GM19035 (cell line): Measurements from ENCODE around the gene RPS24.
"Not testable (repeated sequence)": the region's sequence is repeated elsewhere in the genome, so short reads cannot be mapped to it uniquely, and the experiment has no call there.

ENCODE experiments used
- ATAC-seq: cut with Tn5 transposase; IDR thresholded peaks from one replicate; pipeline ENCODE4 v1.9.1; 2021; ENCODE audit not compliant: unreplicated experiment

Gene RPS24

DNA sequence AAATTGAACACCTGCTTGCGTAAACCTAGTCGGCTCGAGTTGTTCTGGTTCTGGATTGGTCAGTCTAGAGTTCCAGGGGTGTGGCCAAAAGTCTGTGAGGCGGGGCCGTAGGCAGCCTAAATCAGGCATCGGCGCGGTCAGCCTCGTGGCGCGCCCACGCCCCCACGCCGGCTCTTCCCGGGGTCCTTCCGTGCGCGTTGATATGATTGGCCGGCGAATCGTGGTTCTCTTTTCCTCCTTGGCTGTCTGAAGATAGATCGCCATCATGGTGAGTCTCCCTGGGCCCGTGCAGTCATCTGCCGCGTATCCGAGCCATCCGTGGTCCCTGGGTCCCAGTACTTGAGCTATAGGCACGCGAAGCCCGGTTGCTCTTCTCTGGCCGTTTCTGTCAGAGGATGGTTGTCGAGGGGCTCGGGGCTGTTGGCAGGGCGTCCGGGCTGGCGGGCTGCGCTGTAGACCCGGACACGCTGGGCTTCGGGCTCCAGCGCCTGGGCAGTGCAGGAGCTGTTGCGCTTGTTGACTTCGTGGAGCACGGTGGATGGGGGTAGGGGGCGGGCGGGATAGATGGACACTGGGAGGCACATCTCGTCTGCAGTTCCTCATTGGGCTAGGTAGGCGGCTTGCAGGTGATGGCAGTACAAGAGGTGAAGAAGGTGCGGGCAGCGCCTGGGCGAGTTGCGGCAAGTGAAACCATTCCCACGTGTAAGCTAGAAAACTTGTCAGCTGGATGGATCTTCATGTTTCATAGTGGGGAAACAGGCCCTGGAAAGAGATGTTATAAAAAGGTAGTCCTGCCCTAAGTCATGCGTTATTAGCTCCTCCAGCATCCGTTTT lies at the start of gene RPS24:
RPS24 (plus strand) TSS at position 227 of the 834 bp plus-strand sequence; CDS start at position 266, 39 bp downstream.
- ATAC-seq = peak; percentile 83

DNA sequence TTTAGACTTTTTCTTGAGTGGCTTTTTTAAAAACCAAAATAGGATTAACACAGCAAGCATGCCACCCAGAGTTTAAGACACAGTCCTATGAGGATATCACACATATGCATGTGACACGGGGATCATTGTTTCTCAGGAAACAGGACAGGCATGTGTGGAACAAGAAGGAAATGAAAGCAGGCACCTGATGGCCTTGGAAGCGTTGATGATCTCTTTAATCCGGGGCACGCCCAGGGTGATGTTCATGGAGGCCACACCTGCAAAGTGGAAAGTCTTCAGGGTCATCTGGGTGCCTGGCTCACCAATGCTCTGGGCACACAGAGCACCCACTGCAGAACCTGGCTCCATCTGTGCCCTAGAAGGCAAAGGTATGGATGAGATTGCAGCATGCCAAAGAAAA lies 48.7 kb upstream of the RPS24 start:
- ATAC-seq = no peak

DNA sequence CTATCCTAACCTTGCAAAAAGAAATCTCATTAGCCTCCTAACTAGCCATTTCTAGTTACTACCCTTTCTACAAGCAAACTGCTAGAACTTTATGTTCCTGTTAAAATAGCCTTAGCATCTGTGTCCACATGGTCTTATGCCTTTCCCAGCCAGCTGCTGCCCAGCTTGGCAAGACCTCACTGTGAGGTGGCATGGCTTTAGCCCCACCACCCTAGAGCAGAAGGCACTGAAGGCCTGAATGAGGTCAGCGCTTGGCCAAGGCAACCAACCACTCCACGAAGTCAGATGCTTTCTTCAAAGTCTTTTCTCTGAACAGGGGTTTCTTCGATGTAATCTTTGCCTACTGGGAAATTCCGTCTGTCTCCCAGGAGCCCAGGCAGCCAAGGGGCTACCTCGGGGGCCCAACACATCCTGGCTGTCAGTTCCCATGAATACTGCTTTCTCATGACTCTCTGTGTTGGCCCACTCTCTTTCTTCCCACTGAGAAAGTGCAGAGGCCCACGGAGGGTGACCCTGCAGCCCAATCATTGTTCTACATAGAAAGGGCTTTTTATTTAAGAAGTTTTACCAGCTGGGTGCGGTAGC lies 45.9 kb upstream of the RPS24 start:
- no peak for ATAC-seq

DNA sequence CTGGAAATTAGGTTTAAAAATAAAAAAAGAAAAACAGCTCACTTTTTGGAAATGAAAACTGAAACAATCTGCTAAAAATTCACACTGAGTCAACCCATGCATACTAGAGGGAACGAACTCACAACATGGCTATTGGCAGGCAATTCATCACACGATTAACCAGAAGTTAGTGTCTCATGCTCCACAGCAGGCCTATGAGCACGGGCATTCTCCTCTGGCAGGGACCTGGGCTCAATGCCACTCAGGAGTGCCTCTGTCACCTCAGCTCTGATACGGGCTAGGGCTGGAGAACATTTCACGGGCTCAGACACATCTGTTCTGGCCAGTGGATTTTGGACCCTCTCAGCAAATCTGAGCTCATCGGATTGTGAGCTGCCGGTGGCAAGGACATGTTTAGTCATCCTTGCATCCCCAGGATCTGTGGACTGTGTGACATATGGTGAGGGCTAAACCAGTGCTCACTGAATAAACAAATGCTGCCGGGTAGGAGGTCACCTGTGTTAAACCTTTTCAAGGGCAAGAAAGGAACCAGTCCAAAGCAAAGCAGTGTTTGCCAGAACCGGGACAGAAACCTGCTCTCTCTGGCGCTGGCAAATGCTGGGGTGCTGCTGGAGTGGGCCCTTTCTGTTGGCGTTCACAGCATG lies 44.5 kb upstream of the RPS24 start:
- no peak for ATAC-seq

DNA sequence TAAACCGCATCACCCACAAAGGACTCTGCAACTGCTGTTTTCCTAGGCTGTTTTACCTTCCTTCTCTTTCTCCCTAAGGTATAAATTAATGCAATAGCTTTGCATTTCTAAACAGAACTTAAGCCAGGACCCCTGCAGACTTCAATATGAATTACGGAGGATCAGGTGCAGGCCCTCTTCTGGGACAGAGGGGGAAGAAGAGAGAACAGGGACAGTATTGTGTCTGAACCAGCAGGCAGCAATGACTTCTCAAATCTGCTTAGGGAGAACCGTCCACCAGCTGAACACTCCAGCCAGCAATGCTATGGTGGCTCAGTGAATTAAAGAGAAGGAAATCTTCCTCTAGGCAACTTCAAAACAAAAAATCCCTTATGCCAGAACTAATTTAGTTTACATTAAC lies 40.0 kb upstream of the RPS24 start:
- no peak for ATAC-seq

DNA sequence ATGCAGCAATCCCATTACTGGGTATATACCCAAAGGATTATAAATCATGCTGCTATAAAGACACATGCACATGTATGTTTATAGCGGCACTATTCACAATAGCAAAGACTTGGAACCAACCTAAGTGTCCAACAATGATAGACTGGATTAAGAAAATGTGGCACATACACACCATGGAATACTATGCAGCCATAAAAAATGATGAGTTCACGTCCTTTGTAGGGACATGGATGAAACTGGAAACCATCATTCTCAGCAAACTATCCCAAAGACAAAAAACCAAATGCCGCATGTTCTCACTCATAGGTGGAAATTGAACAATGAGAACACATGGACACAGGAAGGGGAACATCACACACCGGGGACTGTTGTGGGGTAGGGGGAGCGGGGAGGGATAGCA lies 34.9 kb upstream of the RPS24 start:
- not testable (repeated sequence) for ATAC-seq

- no peak for ATAC-seq
Measured at GRCh38 chr10:78000206-78000605, 33.5 kb upstream of the RPS24 start.

DNA sequence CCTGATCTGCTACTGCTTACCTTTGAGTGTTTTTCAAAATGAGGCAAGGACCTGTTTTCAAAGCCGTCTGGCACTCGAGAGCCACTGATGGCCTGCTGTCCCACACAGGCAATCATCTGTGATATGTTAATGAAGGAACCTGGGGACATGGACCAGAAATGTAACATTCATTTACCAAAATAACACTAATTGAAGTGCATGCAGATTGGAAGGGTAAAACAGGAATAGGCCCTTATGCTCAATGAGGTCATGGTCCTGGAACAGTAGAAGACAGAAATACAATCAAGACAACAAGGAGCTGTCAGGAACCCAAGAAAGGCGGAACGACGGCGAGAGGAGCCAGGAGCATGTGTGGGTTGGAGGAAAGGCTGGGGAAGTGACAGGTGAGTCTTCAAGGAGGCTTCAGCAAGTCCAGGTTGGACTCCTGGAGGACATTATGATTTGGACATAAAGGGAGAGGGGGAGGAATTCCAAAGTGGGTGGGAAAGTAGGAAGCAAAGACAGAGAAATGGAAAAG lies 32.6 kb upstream of the RPS24 start:
- no peak for ATAC-seq

GRCh38 chr10:78002541-78003288 lies 30.9 kb upstream of the RPS24 start:
- ATAC-seq = no peak

DNA sequence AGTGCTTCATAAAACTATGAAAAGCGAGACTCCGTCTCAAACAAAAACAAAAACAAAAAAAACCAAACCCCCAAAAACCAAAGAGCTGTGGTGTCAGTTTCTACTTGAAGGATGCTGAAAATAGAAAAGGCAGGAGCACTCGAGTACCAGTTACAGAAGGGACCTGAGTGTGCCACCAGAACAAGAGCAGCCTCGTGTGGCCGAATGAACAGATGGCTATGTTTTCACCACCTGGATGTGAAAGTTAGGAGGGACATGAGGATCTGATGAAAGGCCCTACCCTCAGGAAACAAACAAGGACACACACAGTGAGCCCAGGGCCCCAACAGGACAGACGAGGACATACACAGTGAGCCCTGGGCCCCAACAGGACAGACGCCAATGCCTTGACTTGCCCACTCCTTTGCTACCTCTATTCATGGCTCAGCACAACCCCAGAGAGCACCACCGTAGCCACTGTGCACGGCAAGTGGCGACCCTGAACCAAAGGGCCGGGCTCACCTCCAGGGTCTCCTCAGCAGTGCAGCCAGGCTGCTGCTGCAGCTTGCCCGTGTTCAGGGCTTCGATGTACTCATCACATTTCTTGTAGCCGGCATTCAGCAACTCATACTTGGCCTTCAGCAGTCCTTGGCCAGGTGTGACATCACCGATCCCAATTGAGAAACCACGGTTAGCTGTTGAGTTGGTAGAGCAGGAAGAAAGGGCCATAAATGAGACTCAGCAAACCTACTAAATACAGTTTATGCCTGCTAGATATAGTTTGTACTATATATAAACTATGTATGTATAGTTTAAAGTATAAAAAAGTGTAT lies 29.2 kb upstream of the RPS24 start:
- ATAC-seq = no peak

GRCh38 chr10:78007172-78007571 lies 26.5 kb upstream of the RPS24 start:
- no peak for ATAC-seq

DNA sequence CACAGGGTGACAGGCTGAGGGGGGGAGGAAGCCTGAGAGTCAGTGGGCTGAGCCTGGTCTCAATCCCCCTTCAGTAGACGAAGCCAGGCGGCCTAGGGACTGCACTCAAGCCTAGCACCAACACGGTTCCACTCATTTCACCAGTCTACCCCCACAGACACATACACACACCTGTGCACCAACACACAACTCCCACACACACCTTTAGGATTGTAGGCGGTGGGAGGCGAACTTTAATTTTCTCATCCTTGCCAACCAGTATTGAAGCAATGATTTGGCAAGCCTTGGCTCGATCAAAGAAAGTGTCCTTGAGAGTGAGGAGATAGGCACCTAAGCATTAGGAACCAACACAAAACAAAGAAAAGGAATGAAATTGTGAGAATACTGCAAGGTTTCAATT lies 24.0 kb upstream of the RPS24 start:
- ATAC-seq = no peak

GRCh38 chr10:78010278-78010677 lies 23.4 kb upstream of the RPS24 start:
- no peak for ATAC-seq

DNA sequence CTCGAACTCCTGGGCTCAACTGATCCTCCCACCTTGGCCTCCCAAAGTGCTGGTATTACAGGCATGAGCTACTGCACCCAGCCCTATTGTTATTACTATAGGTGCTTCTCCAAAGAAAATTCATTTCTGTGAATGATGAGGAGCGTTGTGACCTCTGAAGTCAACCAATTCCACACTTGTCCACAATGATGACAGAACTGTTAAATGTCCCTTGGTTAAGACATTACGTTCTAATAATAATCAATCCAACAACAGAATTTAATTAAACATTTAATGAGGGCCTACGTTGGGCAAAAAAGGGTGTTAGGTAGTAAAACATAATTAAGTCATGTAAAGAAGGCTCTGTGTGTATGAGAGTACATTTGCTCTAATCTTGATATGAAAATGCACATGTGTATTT lies 22.6 kb upstream of the RPS24 start:
- ATAC-seq = no peak

- no peak for ATAC-seq
Measured at GRCh38 chr10:78013564-78013963, 20.1 kb upstream of the RPS24 start.

- no peak for ATAC-seq
Measured at GRCh38 chr10:78015546-78015945, 18.1 kb upstream of the RPS24 start.

GRCh38 chr10:78017856-78018255 lies 15.8 kb upstream of the RPS24 start:
- no peak for ATAC-seq

DNA sequence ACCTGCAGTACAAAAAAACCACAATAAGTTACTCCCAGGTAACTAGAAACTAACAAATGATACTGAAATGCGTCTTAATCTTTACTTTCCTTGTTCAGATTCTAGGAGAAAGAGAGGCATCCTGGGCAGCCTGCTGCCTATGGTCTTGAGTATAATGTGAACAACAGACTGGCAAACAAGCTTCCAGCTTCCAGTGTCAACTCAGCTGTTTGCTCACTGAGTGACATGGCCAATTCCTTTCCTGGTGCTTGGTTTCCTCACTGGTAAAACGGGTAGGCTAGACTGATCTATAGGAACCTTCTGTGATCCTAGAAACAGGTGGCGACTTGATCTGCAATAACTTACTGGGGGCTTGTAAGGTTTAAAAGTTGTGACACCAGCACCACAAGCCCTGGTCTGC lies 14.4 kb upstream of the RPS24 start:
- ATAC-seq = no peak

- ATAC-seq = no peak
Measured at GRCh38 chr10:78021201-78021600, 12.5 kb upstream of the RPS24 start.

DNA sequence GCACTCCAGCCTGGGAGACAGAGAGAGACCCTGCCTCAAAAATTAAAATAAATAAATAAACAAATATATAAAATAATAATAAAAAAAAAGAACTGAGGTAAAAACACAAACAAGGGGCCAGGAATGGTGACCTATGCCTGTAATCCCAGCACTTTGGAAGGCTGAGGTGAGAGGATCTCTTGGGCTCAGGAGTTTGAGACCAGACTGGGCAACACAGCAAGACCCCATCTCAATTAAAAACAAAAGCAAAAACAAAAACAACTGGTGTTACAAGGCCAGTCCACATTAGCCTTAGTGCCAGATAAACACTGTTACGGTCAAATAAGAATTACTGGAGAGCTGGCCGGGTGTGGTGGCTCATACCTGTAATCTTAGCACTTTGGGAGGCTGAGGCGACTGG lies 9.9 kb upstream of the RPS24 start:
- ATAC-seq = no peak
